Stimulated activated CD8-positive, alpha-beta memory T cell treated with anti-CD3 and anti-CD28 coated beads, Interleukin-12 subunit alpha, Interleukin-12 subunit beta, amount 100 ng/mL, for 1 hour (primary cell): Measurements from ENCODE around the gene TMEM174.
"Not testable (repeated sequence)": the region's sequence is repeated elsewhere in the genome, so short reads cannot be mapped to it uniquely, and the experiment has no call there.

Experiments
- DNase-seq: peaks from one replicate; pipeline ENCODE4 v3.0.0-alpha.2; 2020; ENCODE audit warnings: low read depth

The TMEM174 gene

GRCh38 chr5:73193592-73193991, 20.6 kb downstream of the TMEM174 start:
- DNase-seq: no peak

GRCh38 chr5:73196201-73196600, 23.2 kb downstream of the TMEM174 start:
- DNase-seq: no peak

- no peak for DNase-seq
Measured at GRCh38 chr5:73197637-73198257, 24.8 kb downstream of the TMEM174 start.

- no peak for DNase-seq
Measured at GRCh38 chr5:73198833-73199592, 26.0 kb downstream of the TMEM174 start.

- no peak for DNase-seq
Measured at GRCh38 chr5:73199671-73200070, 26.7 kb downstream of the TMEM174 start.

- DNase-seq: peak; percentile 39
Measured at GRCh38 chr5:73201547-73202513, 28.8 kb downstream of the TMEM174 start.

- DNase-seq: no peak
Measured at GRCh38 chr5:73204332-73204731, 31.3 kb downstream of the TMEM174 start.

GRCh38 chr5:73204733-73205132, 31.7 kb downstream of the TMEM174 start:
- DNase-seq: no peak

- DNase-seq: no peak
Measured at GRCh38 chr5:73205305-73205704, 32.3 kb downstream of the TMEM174 start.

GRCh38 chr5:73207239-73207638, 34.2 kb downstream of the TMEM174 start:
- not testable (repeated sequence) for DNase-seq

- DNase-seq: not testable (repeated sequence)
Measured at GRCh38 chr5:73209075-73209474, 36.1 kb downstream of the TMEM174 start.

- not testable (repeated sequence) for DNase-seq
Measured at GRCh38 chr5:73212693-73213092, 39.7 kb downstream of the TMEM174 start.

GRCh38 chr5:73213566-73213998, 40.6 kb downstream of the TMEM174 start:
- no peak for DNase-seq

GRCh38 chr5:73214306-73214705, 41.3 kb downstream of the TMEM174 start:
- DNase-seq: no peak

GRCh38 chr5:73214996-73215395, 42.0 kb downstream of the TMEM174 start:
- no peak for DNase-seq

GRCh38 chr5:73215531-73215890, 42.5 kb downstream of the TMEM174 start:
- DNase-seq: no peak

GRCh38 chr5:73215891-73216610, 43.1 kb downstream of the TMEM174 start:
- DNase-seq: peak; percentile 29

- DNase-seq: no peak
Measured at GRCh38 chr5:73218552-73219171, 45.7 kb downstream of the TMEM174 start.

GRCh38 chr5:73219336-73219735, 46.3 kb downstream of the TMEM174 start:
- DNase-seq: not testable (repeated sequence)

GRCh38 chr5:73221161-73221560, 48.2 kb downstream of the TMEM174 start:
- DNase-seq: no peak

- DNase-seq: no peak
Measured at GRCh38 chr5:73221726-73222125, 48.7 kb downstream of the TMEM174 start.
